ENCODE results near the gene CCDC97. TPM values are rescaled to one million over a fixed set of nuclear protein-coding genes. Genes with fewer than 3 reads are reported as not detected.
A peak's percentile ranks its signal among the peaks of the same experiment; 100 is the strongest.

Gene CCDC97
- total RNA-seq, 6 donors from 2014 or later = 22.0 to 36.7 (median 27.0) TPM

GRCh38 chr19:41322451-41322850 is 12.5 kb downstream of the CCDC97 start:
- TF ChIP-seq POLR2AphosphoS5 (IDR thresholded peaks at IDR 0.05) (no peak), POLR2A (IDR thresholded peaks at IDR 0.05) (no peak), EP300 (IDR thresholded peaks at IDR 0.05) (no peak)
- TF ChIP-seq, protein P1, sequence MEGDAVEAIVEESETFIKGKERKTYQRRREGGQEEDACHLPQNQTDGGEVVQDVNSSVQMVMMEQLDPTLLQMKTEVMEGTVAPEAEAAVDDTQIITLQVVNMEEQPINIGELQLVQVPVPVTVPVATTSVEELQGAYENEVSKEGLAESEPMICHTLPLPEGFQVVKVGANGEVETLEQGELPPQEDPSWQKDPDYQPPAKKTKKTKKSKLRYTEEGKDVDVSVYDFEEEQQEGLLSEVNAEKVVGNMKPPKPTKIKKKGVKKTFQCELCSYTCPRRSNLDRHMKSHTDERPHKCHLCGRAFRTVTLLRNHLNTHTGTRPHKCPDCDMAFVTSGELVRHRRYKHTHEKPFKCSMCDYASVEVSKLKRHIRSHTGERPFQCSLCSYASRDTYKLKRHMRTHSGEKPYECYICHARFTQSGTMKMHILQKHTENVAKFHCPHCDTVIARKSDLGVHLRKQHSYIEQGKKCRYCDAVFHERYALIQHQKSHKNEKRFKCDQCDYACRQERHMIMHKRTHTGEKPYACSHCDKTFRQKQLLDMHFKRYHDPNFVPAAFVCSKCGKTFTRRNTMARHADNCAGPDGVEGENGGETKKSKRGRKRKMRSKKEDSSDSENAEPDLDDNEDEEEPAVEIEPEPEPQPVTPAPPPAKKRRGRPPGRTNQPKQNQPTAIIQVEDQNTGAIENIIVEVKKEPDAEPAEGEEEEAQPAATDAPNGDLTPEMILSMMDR (IDR thresholded peaks at IDR 0.05) = no peak
- Histone ChIP-seq H3K9me3 (no peaks in the 10 kb centered on the region), H3K4me3 (no peak overlapping the region), H3K27ac (peak overlapping the region; percentile 79 to 90 (median 85)), H3K36me3 (peaks cover 9 to 46% (median 43%) of the 10 kb centered on the region in 4 donors), H3K27me3 (no peaks in the 10 kb centered on the region), H3K4me1 (peaks cover 53 to 62% (median 60%) of the 10 kb centered on the region in 4 donors)
- WGBS, 2 donors = 87 to 88% methylated on average over 8 to 11 of the region's 11 CpGs
- no peak for DNase-seq
- ATAC-seq (ENCODE audit: low FRiP score in 2 of 2) = no peak

- no peak overlapping the region for H3K4me3 ChIP-seq
- no peaks in the 10 kb centered on the region for H3K9me3 ChIP-seq
- H3K27me3 ChIP-seq = no peaks in the 10 kb centered on the region
- H3K4me1 ChIP-seq = peaks cover 59 to 68% (median 66%) of the 10 kb centered on the region in 4 donors
- H3K36me3 ChIP-seq = peaks cover 9 to 41% (median 39%) of the 10 kb centered on the region in 4 donors
- H3K27ac ChIP-seq = peak overlapping the region; percentile 79 to 90 (median 85)
- no peak for TF ChIP-seq POLR2AphosphoS5 (IDR thresholded peaks at IDR 0.05)
- TF ChIP-seq, protein P1 (IDR thresholded peaks at IDR 0.05) = no peak
- peak in 1 of 2 donors; percentile 1 for ATAC-seq (ENCODE audit: low FRiP score in 2 of 2)
- no peak for DNase-seq
- WGBS, 2 donors = 70 to 76% methylated on average over 7 of the region's 7 CpGs
Observed at GRCh38 chr19:41323023-41323422, 13.1 kb downstream of the CCDC97 start.

DNA sequence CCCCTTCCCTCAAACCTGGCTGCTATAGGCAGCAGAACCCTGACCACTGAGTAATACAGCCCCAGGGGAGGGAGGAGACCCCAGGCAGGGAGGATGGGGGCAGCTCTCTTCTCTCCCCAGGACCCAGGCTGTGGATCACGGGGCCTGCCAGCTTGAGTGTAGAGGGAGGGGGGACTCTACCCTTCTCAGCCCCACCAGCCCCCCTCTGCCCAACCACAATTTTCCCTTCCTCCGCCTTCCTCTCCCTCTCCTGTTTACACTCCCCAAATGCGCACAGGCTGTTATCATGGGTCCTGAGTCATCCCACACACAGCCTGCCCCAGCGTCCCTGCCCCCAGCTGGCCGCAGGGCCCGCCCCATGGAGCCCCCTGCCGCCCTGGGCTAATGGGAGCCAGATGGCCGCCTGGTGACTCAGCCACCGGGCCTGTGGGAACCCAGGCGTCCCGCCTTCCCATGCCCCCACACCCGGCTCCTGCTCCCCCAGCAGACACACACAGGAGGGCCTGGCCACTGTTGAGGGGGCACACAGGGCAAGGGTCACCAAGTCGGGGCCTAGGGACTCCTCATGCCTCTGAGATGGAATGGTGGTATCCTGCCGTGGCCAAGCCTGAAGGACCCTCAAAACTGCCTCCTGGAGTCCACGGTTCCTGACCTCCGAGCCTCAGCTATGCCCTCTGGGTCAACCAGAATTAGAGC is 13.6 kb downstream of the CCDC97 start:
- ATAC-seq (ENCODE audit: low FRiP score in 2 of 2) = peak in 1 of 2 donors; percentile 81
- Histone ChIP-seq H3K36me3 (peaks cover 7 to 35% (median 34%) of the 10 kb centered on the region in 4 donors), H3K4me1 (peaks cover 64 to 73% (median 71%) of the 10 kb centered on the region in 4 donors), H3K27ac (peak overlapping the region; percentile 79 to 90 (median 85)), H3K9me3 (no peaks in the 10 kb centered on the region), H3K27me3 (no peaks in the 10 kb centered on the region), H3K4me3 (no peak overlapping the region)
- 47 to 55% methylated on average over 9 to 12 of the region's 16 CpGs for WGBS, 2 donors
- DNase-seq = peak; percentile 51 to 87
- TF ChIP-seq EP300 (IDR thresholded peaks at IDR 0.05) (no peak), POLR2AphosphoS5 (IDR thresholded peaks at IDR 0.05) (no peak), POLR2A (IDR thresholded peaks at IDR 0.05) (no peak)
- TF ChIP-seq, protein P1 (IDR thresholded peaks at IDR 0.05) = no peak

- ATAC-seq (ENCODE audit: low FRiP score in 2 of 2) (no peak), DNase-seq (no peak)
- peaks cover 5 to 28% (median 28%) of the 10 kb centered on the region in 4 donors for H3K36me3 ChIP-seq
- WGBS, 2 donors = 79% methylated on average over 7 of the region's 7 CpGs
- H3K4me3 ChIP-seq = no peak overlapping the region
- peak overlapping the region; percentile 79 to 90 (median 85) for H3K27ac ChIP-seq
- H3K27me3 ChIP-seq = no peaks in the 10 kb centered on the region
- H3K4me1 ChIP-seq = peaks cover 71 to 80% (median 78%) of the 10 kb centered on the region in 4 donors
- TF ChIP-seq POLR2AphosphoS5 (IDR thresholded peaks at IDR 0.05) (no peak), EP300 (IDR thresholded peaks at IDR 0.05) (no peak), POLR2A (IDR thresholded peaks at IDR 0.05) (no peak)
- TF ChIP-seq, protein P1 (IDR thresholded peaks at IDR 0.05) = no peak
- no peaks in the 10 kb centered on the region for H3K9me3 ChIP-seq
Observed at GRCh38 chr19:41324231-41324702, 14.3 kb downstream of the CCDC97 start.

Data from upper lobe of left lung (tissue), 6 donors.